ENCODE data around the gene DOCK2. TPM values are rescaled to one million over a fixed set of nuclear protein-coding genes. Genes with fewer than 3 reads are reported as not detected.

The DOCK2 gene
- total RNA-seq, 1 experiment from 2014 or later: 13.3 TPM

DNA sequence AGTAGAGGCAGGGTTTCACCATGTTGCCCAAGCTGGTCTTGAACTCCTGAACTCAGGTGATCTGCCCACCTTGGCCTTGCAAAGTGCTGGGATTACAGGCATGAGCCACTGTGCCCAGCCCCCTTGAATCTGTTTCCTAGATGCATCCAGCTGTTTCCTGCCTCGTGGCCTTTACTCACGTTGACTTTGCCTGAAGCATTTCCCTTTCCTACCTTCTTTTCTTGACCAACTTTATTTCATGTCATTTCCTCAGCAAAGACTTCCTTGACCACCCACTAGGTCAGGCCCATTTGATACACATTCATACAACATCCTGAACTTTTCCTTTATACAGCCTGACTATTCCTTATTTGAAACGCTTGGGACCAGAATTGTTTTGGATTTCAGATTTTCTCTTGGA, 51.0 kb downstream of the DOCK2 start:
- DNase-seq (ENCODE audit: low read depth): no peak

GRCh38 chr5:169691471-169691870, 54.4 kb downstream of the DOCK2 start:
- no peak for DNase-seq (ENCODE audit: low read depth)

DNA sequence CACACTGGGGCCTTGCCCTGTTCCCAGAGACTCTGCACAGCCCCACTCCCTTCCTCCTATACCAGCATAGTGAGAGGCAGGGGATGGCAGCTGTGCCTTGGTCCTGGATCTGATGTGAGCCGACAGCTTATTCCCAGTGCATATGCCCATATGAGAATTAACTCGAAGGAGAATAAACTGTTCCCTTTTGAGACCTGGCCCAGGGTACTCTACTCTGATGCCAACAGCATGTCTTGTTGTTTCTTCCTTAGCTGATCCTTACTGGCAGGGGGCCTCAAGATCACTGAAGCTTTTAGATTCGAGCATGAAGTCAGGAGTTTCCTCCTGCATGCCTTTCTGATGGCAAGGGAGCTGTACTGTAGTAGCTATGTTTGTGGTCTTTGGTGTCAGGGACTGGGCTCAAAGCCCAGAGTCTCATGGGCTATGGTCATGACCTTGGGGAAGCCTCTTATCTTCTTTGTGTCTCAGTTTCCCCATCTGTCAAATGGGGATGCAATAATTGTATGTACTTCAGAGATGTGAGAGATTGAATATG, 57.1 kb downstream of the DOCK2 start:
- DNase-seq (ENCODE audit: low read depth): no peak

GRCh38 chr5:169695025-169695625, 58.0 kb downstream of the DOCK2 start:
- peak; percentile 63 for DNase-seq (ENCODE audit: low read depth)

DNA sequence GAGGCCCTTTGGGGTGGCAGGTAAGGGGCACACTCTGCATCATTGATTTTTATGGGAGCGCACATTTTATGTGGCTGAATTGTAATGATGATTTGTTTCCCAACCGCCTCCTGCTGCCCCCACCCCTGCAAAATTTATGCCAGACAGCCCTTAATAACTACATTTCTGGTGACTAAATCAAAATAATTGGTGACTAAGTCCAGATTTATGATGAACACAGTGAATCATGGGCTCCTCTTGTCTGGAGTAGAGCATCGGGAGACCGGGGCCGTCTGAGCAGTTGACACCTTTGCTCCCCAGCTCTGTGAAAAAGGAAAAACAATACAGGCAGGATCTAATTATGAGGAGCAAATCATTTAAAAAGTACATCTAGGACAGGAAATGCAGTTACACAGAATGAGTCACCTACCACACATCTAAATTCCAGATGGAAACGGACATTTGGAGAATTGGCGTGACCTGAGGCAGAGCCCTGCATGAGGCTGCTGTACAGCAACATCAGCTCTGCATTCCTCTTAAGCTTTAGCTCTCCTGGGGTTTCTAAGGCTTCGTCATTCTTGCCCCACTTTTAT, 58.9 kb downstream of the DOCK2 start:
- DNase-seq (ENCODE audit: low read depth): peak; percentile 97

DNA sequence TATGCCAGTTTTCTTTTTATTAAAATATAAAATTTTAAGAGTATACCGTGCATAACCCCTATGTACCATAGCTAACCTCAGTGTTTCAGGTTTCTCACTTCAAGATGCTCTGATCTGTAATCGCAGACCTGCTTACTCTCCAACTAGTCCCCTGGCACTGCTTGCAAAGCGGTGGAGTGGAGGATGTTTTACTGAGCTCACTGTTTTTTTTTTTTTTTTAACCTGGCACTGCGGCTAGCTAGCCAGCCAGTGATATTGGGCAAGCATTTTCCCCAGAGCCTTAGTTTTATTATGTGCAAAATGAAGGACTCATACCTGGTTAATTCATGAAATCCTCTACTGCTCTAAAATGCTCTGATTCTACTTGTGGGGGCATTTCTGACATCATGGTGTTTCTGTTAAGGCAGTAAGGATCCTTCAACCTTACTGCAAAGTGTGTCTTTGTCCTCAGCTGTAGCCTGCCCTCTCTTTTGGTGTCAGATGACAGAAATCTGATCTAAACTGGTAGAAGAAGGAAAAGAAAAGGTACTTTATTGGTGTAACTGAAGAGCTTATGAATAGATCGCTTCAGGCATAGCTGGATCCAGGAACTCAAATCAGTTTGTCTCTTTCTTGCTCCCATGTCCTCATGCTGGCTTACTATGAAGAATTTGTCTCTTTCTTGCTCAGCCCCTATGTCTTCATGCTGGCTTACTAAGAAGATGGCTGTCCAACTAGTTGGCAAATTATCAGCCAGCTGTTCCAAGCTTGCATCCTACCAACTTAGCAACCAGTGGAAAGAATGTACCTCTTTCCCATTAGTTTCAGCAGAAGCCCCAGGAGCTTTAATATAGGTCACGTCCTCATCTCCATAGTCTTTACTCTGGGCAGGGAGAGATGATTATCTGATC, 59.8 kb downstream of the DOCK2 start:
- DNase-seq (ENCODE audit: low read depth): peak; percentile 80

- DNase-seq (ENCODE audit: low read depth): no peak
These were observed 60.4 kb downstream of the DOCK2 start for GRCh38 chr5:169697511-169697890.

- no peak for DNase-seq (ENCODE audit: low read depth)
These were observed 60.9 kb downstream of the DOCK2 start for GRCh38 chr5:169697976-169698375.

- no peak for DNase-seq (ENCODE audit: low read depth)
These were observed 63.5 kb downstream of the DOCK2 start for GRCh38 chr5:169700611-169701010.

DNA sequence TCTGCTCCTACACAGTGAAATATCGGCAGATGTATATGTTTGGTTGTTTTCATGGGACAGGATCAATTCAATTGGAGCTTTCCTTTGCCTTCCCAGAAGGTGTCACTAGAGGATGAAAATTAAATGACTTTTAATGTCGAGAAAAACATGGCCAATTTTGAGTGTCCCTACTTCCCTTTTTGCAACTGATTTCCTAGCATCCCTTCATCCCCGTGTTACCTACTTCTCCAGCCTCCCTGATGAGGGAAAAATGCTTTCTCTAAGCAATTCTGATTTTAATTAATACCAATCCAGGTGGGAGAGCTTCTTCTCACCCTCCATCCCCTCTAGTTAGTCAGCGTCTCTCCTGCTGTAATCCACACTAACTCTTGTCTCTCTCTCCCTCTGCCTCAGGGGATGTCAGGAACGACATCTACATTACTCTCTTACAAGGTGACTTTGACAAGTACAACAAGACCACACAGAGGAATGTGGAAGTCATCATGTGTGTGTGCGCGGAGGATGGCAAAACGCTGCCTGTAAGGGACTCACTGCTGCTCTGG, 64.9 kb downstream of the DOCK2 start:
- DNase-seq (ENCODE audit: low read depth): peak; percentile 45

- peak; percentile 49 for DNase-seq (ENCODE audit: low read depth)
These were observed 65.8 kb downstream of the DOCK2 start for GRCh38 chr5:169702693-169703481.

- DNase-seq (ENCODE audit: low read depth): peak; percentile 27
These were observed 66.7 kb downstream of the DOCK2 start for GRCh38 chr5:169703813-169704212.

DNA sequence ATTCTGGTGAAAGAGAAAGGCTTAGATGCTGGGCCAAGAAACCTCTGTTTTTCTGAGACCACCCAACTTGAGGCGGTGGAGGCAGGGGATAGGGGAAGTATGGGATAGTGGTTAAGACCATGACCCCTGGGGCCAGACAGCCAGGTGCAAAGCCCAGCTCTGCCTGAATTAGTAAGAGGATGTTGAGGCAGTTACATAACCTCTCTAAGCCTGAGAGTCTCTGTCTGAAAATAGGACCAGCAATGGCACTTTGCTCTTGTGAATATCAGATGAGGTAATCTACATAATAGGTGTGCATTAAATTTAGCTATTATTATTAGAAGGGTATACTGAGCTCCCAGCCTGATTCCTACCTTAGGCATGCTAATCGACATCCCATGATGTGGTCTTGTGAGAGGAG, 68.2 kb downstream of the DOCK2 start:
- no peak for DNase-seq (ENCODE audit: low read depth)

- no peak for DNase-seq (ENCODE audit: low read depth)
These were observed 69.0 kb downstream of the DOCK2 start for GRCh38 chr5:169706071-169706470.

GRCh38 chr5:169706758-169707450, 69.8 kb downstream of the DOCK2 start:
- peak; percentile 55 for DNase-seq (ENCODE audit: low read depth)

- DNase-seq (ENCODE audit: low read depth): no peak
These were observed 70.6 kb downstream of the DOCK2 start for GRCh38 chr5:169707686-169708085.

GRCh38 chr5:169710675-169711074, 73.6 kb downstream of the DOCK2 start:
- DNase-seq (ENCODE audit: low read depth): no peak

DNA sequence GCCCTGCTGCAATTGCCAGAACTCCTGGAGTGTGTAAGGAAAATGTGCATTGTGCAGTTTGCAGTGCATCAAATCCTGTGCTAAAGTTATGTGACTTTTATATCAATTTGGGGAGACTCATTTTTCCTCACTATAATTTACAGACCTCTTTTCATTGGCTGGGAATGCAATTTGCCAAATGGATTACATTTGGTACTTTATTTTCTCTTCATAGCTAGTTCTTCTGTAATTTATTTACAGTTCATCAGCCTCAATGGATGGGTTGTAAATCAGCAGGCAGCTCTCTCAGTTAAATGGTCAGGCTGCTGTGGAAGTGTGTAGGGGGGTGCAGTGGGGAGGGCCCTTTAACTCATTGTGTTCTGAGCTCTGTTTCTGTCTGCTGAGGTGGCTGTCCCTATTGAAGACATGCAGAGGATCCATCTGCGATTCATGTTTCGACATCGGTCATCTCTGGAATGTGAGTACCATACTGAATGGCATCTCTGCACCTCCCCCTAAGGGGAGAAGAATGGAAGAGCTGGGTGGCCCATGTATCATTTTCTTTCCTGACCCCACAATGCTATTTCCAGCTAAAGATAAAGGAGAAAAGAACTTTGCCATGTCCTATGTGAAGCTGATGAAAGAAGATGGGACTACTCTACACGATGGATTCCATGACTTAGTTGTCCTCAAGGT, 74.6 kb downstream of the DOCK2 start:
- DNase-seq (ENCODE audit: low read depth): no peak

DNA sequence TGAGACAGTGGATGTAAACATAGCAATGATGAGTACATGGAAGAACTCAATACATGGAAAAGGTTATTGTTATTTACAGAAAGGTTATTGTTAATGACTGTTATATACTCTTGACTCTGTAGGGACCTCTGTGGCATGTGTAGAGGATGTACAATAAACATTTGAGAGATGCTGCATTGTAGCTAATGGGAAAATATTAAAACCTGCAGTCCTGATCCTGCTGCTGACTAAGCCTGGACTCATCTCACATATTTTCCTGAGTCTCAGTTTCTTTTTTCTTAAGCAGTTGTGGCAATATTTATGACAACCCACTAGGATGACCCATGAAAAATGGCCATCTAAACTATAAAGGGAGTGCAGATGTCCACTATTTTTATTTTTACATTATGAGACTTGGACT, 75.4 kb downstream of the DOCK2 start:
- no peak for DNase-seq (ENCODE audit: low read depth)

- DNase-seq (ENCODE audit: low read depth): peak; percentile 66
These were observed 79.2 kb downstream of the DOCK2 start for GRCh38 chr5:169716287-169716686.

Measured in Daoy (cell line).